ENCODE measurements around the gene SIK3.
A peak's percentile ranks its signal among the peaks of the same experiment; 100 is the strongest.

SIK3 gene

GRCh38 chr11:116930586-116930985, 167.6 kb downstream of the SIK3 start:
- DNase-seq (ENCODE audit: low spot score) = no peak

GRCh38 chr11:116930177-116930576, 168.1 kb downstream of the SIK3 start:
- DNase-seq (ENCODE audit: low spot score) = peak; percentile 66

GRCh38 chr11:116929414-116930090, 168.7 kb downstream of the SIK3 start:
- no peak for DNase-seq (ENCODE audit: low spot score)

- DNase-seq (ENCODE audit: low spot score) = no peak
These were observed 169.4 kb downstream of the SIK3 start for GRCh38 chr11:116928845-116929244.

GRCh38 chr11:116928102-116928777, 170.0 kb downstream of the SIK3 start:
- DNase-seq (ENCODE audit: low spot score) = peak; percentile 57

GRCh38 chr11:116927163-116927974, 170.9 kb downstream of the SIK3 start:
- peak; percentile 49 for DNase-seq (ENCODE audit: low spot score)

GRCh38 chr11:116925050-116925449, 173.2 kb downstream of the SIK3 start:
- peak; percentile 45 for DNase-seq (ENCODE audit: low spot score)

- no peak for DNase-seq (ENCODE audit: low spot score)
These were observed 179.1 kb downstream of the SIK3 start for GRCh38 chr11:116918925-116919655.

GRCh38 chr11:116917632-116918031, 180.6 kb downstream of the SIK3 start:
- no peak for DNase-seq (ENCODE audit: low spot score)

GRCh38 chr11:116916886-116917285, 181.3 kb downstream of the SIK3 start:
- no peak for DNase-seq (ENCODE audit: low spot score)

- DNase-seq (ENCODE audit: low spot score) = no peak
These were observed 182.2 kb downstream of the SIK3 start for GRCh38 chr11:116916052-116916451.

- DNase-seq (ENCODE audit: low spot score) = no peak
These were observed 185.2 kb downstream of the SIK3 start for GRCh38 chr11:116913000-116913399.

- no peak for DNase-seq (ENCODE audit: low spot score)
These were observed 186.1 kb downstream of the SIK3 start for GRCh38 chr11:116911976-116912734.

- no peak for DNase-seq (ENCODE audit: low spot score)
These were observed 187.4 kb downstream of the SIK3 start for GRCh38 chr11:116910847-116911246.

GRCh38 chr11:116910378-116910777, 187.8 kb downstream of the SIK3 start:
- no peak for DNase-seq (ENCODE audit: low spot score)

GRCh38 chr11:116909245-116909644, 189.0 kb downstream of the SIK3 start:
- DNase-seq (ENCODE audit: low spot score) = no peak

- no peak for DNase-seq (ENCODE audit: low spot score)
These were observed 191.7 kb downstream of the SIK3 start for GRCh38 chr11:116906479-116906878.

GRCh38 chr11:116903090-116903489, 195.1 kb downstream of the SIK3 start:
- no peak for DNase-seq (ENCODE audit: low spot score)

- DNase-seq (ENCODE audit: low spot score) = no peak
These were observed 196.1 kb downstream of the SIK3 start for GRCh38 chr11:116901964-116902688.

- no peak for DNase-seq (ENCODE audit: low spot score)
These were observed 197.0 kb downstream of the SIK3 start for GRCh38 chr11:116901211-116901610.

GRCh38 chr11:116896211-116896610, 202.0 kb downstream of the SIK3 start:
- no peak for DNase-seq (ENCODE audit: low spot score)

All from CD4-positive, alpha-beta T cell treated with Interleukin-15 for 4 hours (primary cell).